ENCODE measurements around the gene TRPC3. TPM values are rescaled to one million over a fixed set of nuclear protein-coding genes. Genes with fewer than 3 reads are reported as not detected.

Gene TRPC3
- total RNA-seq, 1 experiment from 2014 or later: 0.91 TPM

GRCh38 chr4:121995790-121996537 lies 44.1 kb upstream of the TRPC3 start:
- Mint-ChIP-seq H3K27ac (ENCODE audit: unreplicated experiment) (no peak overlapping the region), H3K4me1 (ENCODE audit: low read depth, unreplicated experiment) (no peaks in the 10 kb centered on the region), H3K4me3 (ENCODE audit: unreplicated experiment) (no peak overlapping the region), H3K9me3 (ENCODE audit: unreplicated experiment) (no peaks in the 10 kb centered on the region), H3K27me3 (ENCODE audit: insufficient read depth, unreplicated experiment) (no peaks in the 10 kb centered on the region), H3K36me3 (ENCODE audit: insufficient read depth, unreplicated experiment) (no peaks in the 10 kb centered on the region)
- Histone ChIP-seq H3K36me3 (ENCODE audit: control insufficient read depth, insufficient read depth, low read length) (no peaks in the 10 kb centered on the region), H3K4me1 (no peaks in the 10 kb centered on the region), H3K9me3 (no peaks in the 10 kb centered on the region), H3K27me3 (replicated peaks; ENCODE audit: control insufficient read depth, insufficient read depth, low read length) (no peaks in the 10 kb centered on the region; the same call in 1 of the 2 replicates), H3K4me3 (ENCODE audit: low read depth, low read length) (no peak overlapping the region)
- CTCF ChIA-PET: no interaction called here
- intact Hi-C loops (cut with micrococcal nuclease; ENCODE audit: unreplicated experiment): no loop called here
- no peak for DNase-seq
- POLR2A ChIA-PET: no interaction called here
- TF ChIP-seq CTCF (IDR thresholded peaks at IDR 0.05; ENCODE audit: insufficient read depth in 1 of 2, low read depth in 1 of 2, low read length in 1 of 2, severe bottlenecking in 1 of 2, unreplicated experiment in 1 of 2): no peak
- no TSS peak for BruUV-seq (replicated peaks)

GRCh38 chr4:121991968-121992367 lies 40.1 kb upstream of the TRPC3 start:
- ChIA-PET CTCF (interaction anchor here (0.6 kb wide), 1 partner anchor 46 kb away, joined by 3 read pairs; no protein-coding TSS in a partner anchor), POLR2A (no interaction called here)
- no TSS peak for BruUV-seq (replicated peaks)
- Mint-ChIP-seq H3K4me1 (ENCODE audit: low read depth, unreplicated experiment) (no peaks in the 10 kb centered on the region), H3K36me3 (ENCODE audit: insufficient read depth, unreplicated experiment) (no peaks in the 10 kb centered on the region), H3K27ac (ENCODE audit: unreplicated experiment) (no peak overlapping the region), H3K9me3 (ENCODE audit: unreplicated experiment) (no peaks in the 10 kb centered on the region), H3K27me3 (ENCODE audit: insufficient read depth, unreplicated experiment) (no peaks in the 10 kb centered on the region), H3K4me3 (ENCODE audit: unreplicated experiment) (no peak overlapping the region)
- TF ChIP-seq CTCF (IDR thresholded peaks at IDR 0.05; ENCODE audit: insufficient read depth in 1 of 2, low read depth in 1 of 2, low read length in 1 of 2, severe bottlenecking in 1 of 2, unreplicated experiment in 1 of 2): no peak
- H3K4me3 ChIP-seq (ENCODE audit: low read depth, low read length): no peak overlapping the region
- H3K36me3 ChIP-seq (ENCODE audit: control insufficient read depth, insufficient read depth, low read length): no peaks in the 10 kb centered on the region
- no peaks in the 10 kb centered on the region for H3K27me3 ChIP-seq (replicated peaks; ENCODE audit: control insufficient read depth, insufficient read depth, low read length)
- DNase-seq: no peak
- intact Hi-C loops (cut with micrococcal nuclease; ENCODE audit: unreplicated experiment): no loop called here
- H3K4me1 ChIP-seq: no peaks in the 10 kb centered on the region
- H3K9me3 ChIP-seq: no peaks in the 10 kb centered on the region

GRCh38 chr4:121990489-121990888 lies 38.6 kb upstream of the TRPC3 start:
- ChIA-PET CTCF (no interaction called here), POLR2A (no interaction called here)
- no peaks in the 10 kb centered on the region for H3K9me3 ChIP-seq
- H3K4me1 ChIP-seq: no peaks in the 10 kb centered on the region
- DNase-seq: no peak
- no peaks in the 10 kb centered on the region for H3K9me3 Mint-ChIP-seq (ENCODE audit: unreplicated experiment)
- H3K27me3 Mint-ChIP-seq (ENCODE audit: insufficient read depth, unreplicated experiment): no peaks in the 10 kb centered on the region
- TF ChIP-seq CTCF (IDR thresholded peaks at IDR 0.05; ENCODE audit: insufficient read depth in 1 of 2, low read depth in 1 of 2, low read length in 1 of 2, severe bottlenecking in 1 of 2, unreplicated experiment in 1 of 2): no peak
- no peak overlapping the region for H3K4me3 Mint-ChIP-seq (ENCODE audit: unreplicated experiment)
- H3K36me3 ChIP-seq (ENCODE audit: control insufficient read depth, insufficient read depth, low read length): no peaks in the 10 kb centered on the region
- no peaks in the 10 kb centered on the region for H3K4me1 Mint-ChIP-seq (ENCODE audit: low read depth, unreplicated experiment)
- H3K36me3 Mint-ChIP-seq (ENCODE audit: insufficient read depth, unreplicated experiment): no peaks in the 10 kb centered on the region
- H3K4me3 ChIP-seq (ENCODE audit: low read depth, low read length): no peak overlapping the region
- no peaks in the 10 kb centered on the region for H3K27me3 ChIP-seq (replicated peaks; ENCODE audit: control insufficient read depth, insufficient read depth, low read length)
- intact Hi-C loops (cut with micrococcal nuclease; ENCODE audit: unreplicated experiment): no loop called here
- no peak overlapping the region for H3K27ac Mint-ChIP-seq (ENCODE audit: unreplicated experiment)
- BruUV-seq (replicated peaks): no TSS peak
